ENCODE measurements around the gene TAGLN3. TPM values are rescaled to one million over a fixed set of nuclear protein-coding genes. Genes with fewer than 3 reads are reported as not detected.

The TAGLN3 gene
- total RNA-seq, 1 experiment from 2014 or later, result not detected

DNA sequence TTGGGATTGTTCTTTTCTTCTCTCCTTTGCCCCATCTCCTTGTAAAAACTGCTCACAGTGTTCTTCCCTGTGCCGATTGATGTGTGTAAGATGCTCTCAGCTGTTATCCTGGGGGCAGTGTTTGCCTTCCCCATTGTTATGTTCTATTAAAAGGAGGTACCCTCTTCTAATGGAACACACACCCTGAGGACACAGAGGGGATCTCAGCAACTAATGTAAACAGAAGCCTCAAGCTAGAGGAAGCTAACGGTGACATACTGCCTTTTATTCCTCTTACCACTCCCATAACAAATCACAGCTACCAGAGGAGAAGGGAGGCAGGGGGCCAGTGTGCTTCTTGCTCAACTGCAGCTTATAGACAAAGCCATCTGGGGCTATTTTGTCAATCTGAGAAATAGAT lies 2.2 kb downstream of the TAGLN3 start:
- Histone ChIP-seq H3K27me3 (ENCODE audit: control insufficient read depth, insufficient read depth, low read length) (no peaks in the 10 kb centered on the region), H3K9me3 (ENCODE audit: control insufficient read depth, insufficient read depth, low read depth, low read length) (no peaks in the 10 kb centered on the region), H3K4me1 (ENCODE audit: control insufficient read depth, insufficient read depth, low read length) (no peaks in the 10 kb centered on the region), H3K27ac (ENCODE audit: low read length) (no peak overlapping the region), H3K4me3 (ENCODE audit: low read depth in 2 of 2, low read length in 2 of 2) (no peak overlapping the region), H3K36me3 (ENCODE audit: control insufficient read depth, insufficient read depth, low read length) (no peaks in the 10 kb centered on the region)
- ATAC-seq (no peak), DNase-seq (ENCODE audit: low read depth, low spot score) (no peak)
- ChIA-PET CTCF (no interaction called here), POLR2A (no interaction called here)
- in situ Hi-C loops (cut with HindIII; ENCODE audit: low pct_unique_long_range_greater_than_20kb, low sequenced_read_pairs) (no loop called here), intact Hi-C loops (cut with micrococcal nuclease; ENCODE audit: unreplicated experiment) (no loop called here)
- no TSS peak for BruUV-seq (replicated peaks)
- TF ChIP-seq POLR2AphosphoS5 (IDR thresholded peaks at IDR 0.05; ENCODE audit: low read depth, low read length), result no peak
- no peak for TF ChIP-seq TCF7L2 (IDR thresholded peaks at IDR 0.05; ENCODE audit: low read depth, low read length)
- TF ChIP-seq SIN3A (IDR thresholded peaks at IDR 0.05; ENCODE audit: borderline replicate concordance, insufficient read depth, low read depth, low read length), result no peak
- TF ChIP-seq, protein P1, sequence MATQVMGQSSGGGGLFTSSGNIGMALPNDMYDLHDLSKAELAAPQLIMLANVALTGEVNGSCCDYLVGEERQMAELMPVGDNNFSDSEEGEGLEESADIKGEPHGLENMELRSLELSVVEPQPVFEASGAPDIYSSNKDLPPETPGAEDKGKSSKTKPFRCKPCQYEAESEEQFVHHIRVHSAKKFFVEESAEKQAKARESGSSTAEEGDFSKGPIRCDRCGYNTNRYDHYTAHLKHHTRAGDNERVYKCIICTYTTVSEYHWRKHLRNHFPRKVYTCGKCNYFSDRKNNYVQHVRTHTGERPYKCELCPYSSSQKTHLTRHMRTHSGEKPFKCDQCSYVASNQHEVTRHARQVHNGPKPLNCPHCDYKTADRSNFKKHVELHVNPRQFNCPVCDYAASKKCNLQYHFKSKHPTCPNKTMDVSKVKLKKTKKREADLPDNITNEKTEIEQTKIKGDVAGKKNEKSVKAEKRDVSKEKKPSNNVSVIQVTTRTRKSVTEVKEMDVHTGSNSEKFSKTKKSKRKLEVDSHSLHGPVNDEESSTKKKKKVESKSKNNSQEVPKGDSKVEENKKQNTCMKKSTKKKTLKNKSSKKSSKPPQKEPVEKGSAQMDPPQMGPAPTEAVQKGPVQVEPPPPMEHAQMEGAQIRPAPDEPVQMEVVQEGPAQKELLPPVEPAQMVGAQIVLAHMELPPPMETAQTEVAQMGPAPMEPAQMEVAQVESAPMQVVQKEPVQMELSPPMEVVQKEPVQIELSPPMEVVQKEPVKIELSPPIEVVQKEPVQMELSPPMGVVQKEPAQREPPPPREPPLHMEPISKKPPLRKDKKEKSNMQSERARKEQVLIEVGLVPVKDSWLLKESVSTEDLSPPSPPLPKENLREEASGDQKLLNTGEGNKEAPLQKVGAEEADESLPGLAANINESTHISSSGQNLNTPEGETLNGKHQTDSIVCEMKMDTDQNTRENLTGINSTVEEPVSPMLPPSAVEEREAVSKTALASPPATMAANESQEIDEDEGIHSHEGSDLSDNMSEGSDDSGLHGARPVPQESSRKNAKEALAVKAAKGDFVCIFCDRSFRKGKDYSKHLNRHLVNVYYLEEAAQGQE (IDR thresholded peaks at IDR 0.05; ENCODE audit: insufficient read depth in 1 of 2, low read depth in 2 of 2, low read length in 1 of 2), result no peak
- TF ChIP-seq, protein P2, sequence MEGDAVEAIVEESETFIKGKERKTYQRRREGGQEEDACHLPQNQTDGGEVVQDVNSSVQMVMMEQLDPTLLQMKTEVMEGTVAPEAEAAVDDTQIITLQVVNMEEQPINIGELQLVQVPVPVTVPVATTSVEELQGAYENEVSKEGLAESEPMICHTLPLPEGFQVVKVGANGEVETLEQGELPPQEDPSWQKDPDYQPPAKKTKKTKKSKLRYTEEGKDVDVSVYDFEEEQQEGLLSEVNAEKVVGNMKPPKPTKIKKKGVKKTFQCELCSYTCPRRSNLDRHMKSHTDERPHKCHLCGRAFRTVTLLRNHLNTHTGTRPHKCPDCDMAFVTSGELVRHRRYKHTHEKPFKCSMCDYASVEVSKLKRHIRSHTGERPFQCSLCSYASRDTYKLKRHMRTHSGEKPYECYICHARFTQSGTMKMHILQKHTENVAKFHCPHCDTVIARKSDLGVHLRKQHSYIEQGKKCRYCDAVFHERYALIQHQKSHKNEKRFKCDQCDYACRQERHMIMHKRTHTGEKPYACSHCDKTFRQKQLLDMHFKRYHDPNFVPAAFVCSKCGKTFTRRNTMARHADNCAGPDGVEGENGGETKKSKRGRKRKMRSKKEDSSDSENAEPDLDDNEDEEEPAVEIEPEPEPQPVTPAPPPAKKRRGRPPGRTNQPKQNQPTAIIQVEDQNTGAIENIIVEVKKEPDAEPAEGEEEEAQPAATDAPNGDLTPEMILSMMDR (IDR thresholded peaks at IDR 0.05), result no peak

DNA sequence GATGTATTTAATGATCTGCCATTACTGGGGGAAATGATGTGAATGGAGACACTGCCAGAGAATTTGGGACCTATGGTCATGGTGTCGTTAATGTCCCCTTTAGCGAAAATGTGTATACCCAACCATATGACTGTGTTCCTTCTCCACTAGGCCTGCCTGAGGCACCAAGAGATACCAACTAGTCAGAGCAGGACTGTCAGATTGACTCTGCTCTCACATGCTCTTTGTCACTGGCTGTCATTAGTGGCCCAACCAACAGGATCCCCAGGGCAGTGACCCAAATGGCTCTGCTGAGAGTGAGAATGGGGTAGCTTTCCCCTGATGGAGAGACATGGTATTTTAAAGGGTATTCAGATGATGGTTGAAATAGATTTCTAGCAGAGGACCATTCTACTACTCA lies 2.8 kb downstream of the TAGLN3 start:
- TF ChIP-seq, protein P2 (IDR thresholded peaks at IDR 0.05), result no peak
- TF ChIP-seq TCF7L2 (IDR thresholded peaks at IDR 0.05; ENCODE audit: low read depth, low read length) (no peak), POLR2AphosphoS5 (IDR thresholded peaks at IDR 0.05; ENCODE audit: low read depth, low read length) (no peak), SIN3A (IDR thresholded peaks at IDR 0.05; ENCODE audit: borderline replicate concordance, insufficient read depth, low read depth, low read length) (no peak)
- TF ChIP-seq, protein P1 (IDR thresholded peaks at IDR 0.05; ENCODE audit: insufficient read depth in 1 of 2, low read depth in 2 of 2, low read length in 1 of 2), result no peak
- H3K27me3 ChIP-seq (ENCODE audit: control insufficient read depth, insufficient read depth, low read length), result no peaks in the 10 kb centered on the region
- DNase-seq (ENCODE audit: low read depth, low spot score) (no peak), ATAC-seq (no peak)
- no peak overlapping the region for H3K4me3 ChIP-seq (ENCODE audit: low read depth in 2 of 2, low read length in 2 of 2)
- H3K4me1 ChIP-seq (ENCODE audit: control insufficient read depth, insufficient read depth, low read length), result no peaks in the 10 kb centered on the region
- H3K36me3 ChIP-seq (ENCODE audit: control insufficient read depth, insufficient read depth, low read length), result no peaks in the 10 kb centered on the region
- no peaks in the 10 kb centered on the region for H3K9me3 ChIP-seq (ENCODE audit: control insufficient read depth, insufficient read depth, low read depth, low read length)
- H3K27ac ChIP-seq (ENCODE audit: low read length), result no peak overlapping the region
- intact Hi-C loops (cut with micrococcal nuclease; ENCODE audit: unreplicated experiment) (no loop called here), in situ Hi-C loops (cut with HindIII; ENCODE audit: low pct_unique_long_range_greater_than_20kb, low sequenced_read_pairs) (no loop called here)
- ChIA-PET CTCF (no interaction called here), POLR2A (interaction anchor here (0.7 kb wide), 1 partner anchor 12 kb away, joined by 3 read pairs; no protein-coding TSS in a partner anchor)
- BruUV-seq (replicated peaks), result no TSS peak
